Measurements from ENCODE around the gene BTNL2. TPM values are rescaled to one million over a fixed set of nuclear protein-coding genes. Genes with fewer than 3 reads are reported as not detected.

BTNL2 gene
- total and polyA plus RNA-seq, 8 donors = 0.86 to 3.0 (median 1.3) TPM; not detected in 2

GRCh38 chr6:32401284-32401963 lies 5.6 kb downstream of the BTNL2 start:
- Histone ChIP-seq H3K36me3 (no peaks in the 10 kb centered on the region), H3K27ac (no peak overlapping the region), H3K27me3 (peaks cover 3 to 38% of the 10 kb centered on the region in 2 donors), H3K4me1 (no peaks in the 10 kb centered on the region), H3K9me3 (no peaks in the 10 kb centered on the region), H3K4me3 (no peak overlapping the region)
- intact Hi-C loops (cut with DNase I) = no loop called here
- no peak for TF ChIP-seq CTCF (IDR thresholded peaks at IDR 0.05)
- ATAC-seq (no peak), DNase-seq (no peak)

GRCh38 chr6:32397252-32397920 lies 9.6 kb downstream of the BTNL2 start:
- no peak for TF ChIP-seq CTCF (IDR thresholded peaks at IDR 0.05)
- no peak overlapping the region for H3K4me3 ChIP-seq
- H3K4me1 ChIP-seq = no peaks in the 10 kb centered on the region
- no peaks in the 10 kb centered on the region for H3K36me3 ChIP-seq
- intact Hi-C loops (cut with DNase I) = no loop called here
- no peak for ATAC-seq
- no peaks in the 10 kb centered on the region for H3K9me3 ChIP-seq
- H3K27me3 ChIP-seq = peaks cover 0 to 1% of the 10 kb centered on the region in 2 donors
- H3K27ac ChIP-seq = no peak overlapping the region
- no peak for DNase-seq

- ATAC-seq (no peak), DNase-seq (no peak)
- Histone ChIP-seq H3K9me3 (no peaks in the 10 kb centered on the region), H3K4me3 (no peak overlapping the region), H3K36me3 (no peaks in the 10 kb centered on the region), H3K27ac (no peak overlapping the region), H3K4me1 (no peaks in the 10 kb centered on the region), H3K27me3 (no peaks in the 10 kb centered on the region)
- intact Hi-C loops (cut with DNase I) = no loop called here
- no peak for TF ChIP-seq CTCF (IDR thresholded peaks at IDR 0.05)
These were observed 11.0 kb downstream of the BTNL2 start for GRCh38 chr6:32396028-32396427.

GRCh38 chr6:32393665-32394420 lies 13.1 kb downstream of the BTNL2 start:
- DNase-seq = peak in 1 of 4 donors; percentile 18
- H3K4me3 ChIP-seq = no peak overlapping the region

More at GRCh38 chr6:32393665-32394420, 13.1 kb downstream of the BTNL2 start:
- ATAC-seq = peak; percentile 65
- no peaks in the 10 kb centered on the region for H3K36me3 ChIP-seq
- no peak overlapping the region for H3K27ac ChIP-seq
- H3K9me3 ChIP-seq = no peaks in the 10 kb centered on the region
- no peaks in the 10 kb centered on the region for H3K4me1 ChIP-seq
- no peak for TF ChIP-seq CTCF (IDR thresholded peaks at IDR 0.05)
- intact Hi-C loops (cut with DNase I) = no loop called here
- H3K27me3 ChIP-seq = no peaks in the 10 kb centered on the region
